ENCODE measurements around the gene MAFF.

MAFF gene

DNA sequence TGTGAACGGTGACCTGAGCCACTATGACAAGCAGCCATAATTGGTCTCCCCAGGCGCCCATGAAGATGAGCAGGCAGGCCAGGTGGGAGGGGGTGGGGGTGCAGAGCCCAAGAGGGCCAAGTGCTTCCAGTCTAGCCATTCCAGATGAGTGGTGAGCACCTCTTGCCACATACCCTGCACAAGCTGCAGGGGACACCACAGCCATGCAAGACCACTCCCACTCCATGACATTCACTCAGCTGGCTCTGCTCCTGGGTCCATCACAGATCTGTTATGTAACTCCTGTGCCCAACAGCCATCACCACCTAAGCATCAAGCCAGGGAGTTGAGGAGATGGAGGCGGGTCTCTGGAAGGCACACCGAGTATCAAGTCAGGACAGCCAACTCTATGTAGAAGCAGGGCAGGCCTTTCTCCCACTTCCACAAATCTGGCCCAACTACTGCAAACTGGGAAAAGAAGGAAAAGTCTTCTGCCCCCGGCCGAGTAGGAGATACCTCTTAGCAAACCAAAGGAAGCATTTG lies 62.6 kb downstream of the MAFF start:
- Histone ChIP-seq H2AFZ (ENCODE audit: low read depth, low read length) (no peak overlapping the region), H3K9ac (ENCODE audit: low read depth, low read length) (no peak overlapping the region), H3K27me3 (ENCODE audit: insufficient read depth, low read length, poor library complexity) (no peaks in the 10 kb centered on the region), H3K9me3 (ENCODE audit: insufficient read depth, low read length, severe bottlenecking) (no peaks in the 10 kb centered on the region), H3K4me1 (ENCODE audit: insufficient read depth, low read length) (no peaks in the 10 kb centered on the region), H3K4me3 (ENCODE audit: low read depth in 1 of 2, low read length in 2 of 2) (no peak overlapping the region), H3K4me2 (ENCODE audit: insufficient read depth, low read length) (no peak overlapping the region), H3K36me3 (ENCODE audit: insufficient read depth, low read length) (no peaks in the 10 kb centered on the region), H3K79me2 (ENCODE audit: insufficient read depth, low read length) (peaks cover 29% of the 10 kb centered on the region), H4K20me1 (ENCODE audit: insufficient read depth, low read length) (peaks cover 40% of the 10 kb centered on the region; the same call in 1 of the 2 replicates), H3K27ac (ENCODE audit: low read length) (no peak overlapping the region)
- no peak for DNase-seq
- no peak for TF ChIP-seq EZH2 (IDR thresholded peaks at IDR 0.05; ENCODE audit: borderline replicate concordance, low read depth, low read length, severe bottlenecking)
- TF ChIP-seq, protein P1, sequence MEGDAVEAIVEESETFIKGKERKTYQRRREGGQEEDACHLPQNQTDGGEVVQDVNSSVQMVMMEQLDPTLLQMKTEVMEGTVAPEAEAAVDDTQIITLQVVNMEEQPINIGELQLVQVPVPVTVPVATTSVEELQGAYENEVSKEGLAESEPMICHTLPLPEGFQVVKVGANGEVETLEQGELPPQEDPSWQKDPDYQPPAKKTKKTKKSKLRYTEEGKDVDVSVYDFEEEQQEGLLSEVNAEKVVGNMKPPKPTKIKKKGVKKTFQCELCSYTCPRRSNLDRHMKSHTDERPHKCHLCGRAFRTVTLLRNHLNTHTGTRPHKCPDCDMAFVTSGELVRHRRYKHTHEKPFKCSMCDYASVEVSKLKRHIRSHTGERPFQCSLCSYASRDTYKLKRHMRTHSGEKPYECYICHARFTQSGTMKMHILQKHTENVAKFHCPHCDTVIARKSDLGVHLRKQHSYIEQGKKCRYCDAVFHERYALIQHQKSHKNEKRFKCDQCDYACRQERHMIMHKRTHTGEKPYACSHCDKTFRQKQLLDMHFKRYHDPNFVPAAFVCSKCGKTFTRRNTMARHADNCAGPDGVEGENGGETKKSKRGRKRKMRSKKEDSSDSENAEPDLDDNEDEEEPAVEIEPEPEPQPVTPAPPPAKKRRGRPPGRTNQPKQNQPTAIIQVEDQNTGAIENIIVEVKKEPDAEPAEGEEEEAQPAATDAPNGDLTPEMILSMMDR (IDR thresholded peaks at IDR 0.05; ENCODE audit: borderline replicate concordance, extremely low read depth, low read length, poor library complexity, severe bottlenecking): no peak
- ATAC-seq (ENCODE audit: insufficient read depth, low read depth): no peak
